ENCODE results near the gene NAP1L5. TPM values are rescaled to one million over a fixed set of nuclear protein-coding genes. Genes with fewer than 3 reads are reported as not detected.

Gene NAP1L5
- total and polyA plus RNA-seq, 9 of the 15 experiments (the other 6 are each of a cell fraction or from before 2014, with no cell fraction given) = 2.4 to 10.6 (median 7.0) TPM

DNA sequence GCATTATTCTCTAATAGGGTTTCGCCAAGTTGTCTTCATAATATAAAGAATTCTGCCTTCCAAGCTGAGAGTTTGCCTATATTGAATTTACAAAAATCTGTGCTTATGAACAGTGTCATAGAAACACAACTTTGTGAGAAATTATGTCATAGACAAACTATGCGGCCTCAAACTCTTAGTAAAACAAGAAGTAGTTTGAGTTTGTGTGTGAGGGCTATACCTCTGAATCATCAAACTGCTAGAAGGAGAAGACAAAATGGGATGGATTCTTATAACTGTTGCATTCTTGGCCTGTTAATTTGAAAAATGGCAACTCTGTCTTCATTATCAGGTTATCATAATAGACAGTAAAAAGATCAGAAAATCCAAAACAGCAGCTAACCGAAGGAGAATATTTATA is 46.1 kb upstream of the NAP1L5 start:
- FAIRE-seq (no peak), ATAC-seq (no peak), DNase-seq (ENCODE audit: extremely low read depth in 1 of 4, low spot score in 3 of 4) (no peak)
- 91% methylated on average over 3 of the region's 3 CpGs for WGBS (ENCODE audit: insufficient coverage, low coverage, missing lambda C conversion rate)
- TF ChIP-seq CBX8 (IDR thresholded peaks at IDR 0.05; ENCODE audit: borderline replicate concordance, extremely low read depth, low read depth, low read length, poor library complexity, severe bottlenecking) = no peak
- no peak for TF ChIP-seq RFX5 (IDR thresholded peaks at IDR 0.05; ENCODE audit: low read depth, low read length)
- no peak for TF ChIP-seq ZNF77 (CRISPR knock-in tag; IDR thresholded peaks at IDR 0.05)
- no peak for TF ChIP-seq HCFC1 (IDR thresholded peaks at IDR 0.05; ENCODE audit: low read depth, low read length)
- no peak for TF ChIP-seq ZNF589 (CRISPR knock-in tag; IDR thresholded peaks at IDR 0.05; ENCODE audit: low read depth)
- no peak for TF ChIP-seq RBM39 (optimal IDR thresholded peaks at IDR 0.05; ENCODE audit: low read depth, low read length)
- TF ChIP-seq HMG20A (CRISPR knock-in tag; conservative IDR thresholded peaks at IDR 0.05) = no peak
- TF ChIP-seq ZNF830 (CRISPR knock-in tag; IDR thresholded peaks at IDR 0.05) = no peak
- TF ChIP-seq, protein P1, sequence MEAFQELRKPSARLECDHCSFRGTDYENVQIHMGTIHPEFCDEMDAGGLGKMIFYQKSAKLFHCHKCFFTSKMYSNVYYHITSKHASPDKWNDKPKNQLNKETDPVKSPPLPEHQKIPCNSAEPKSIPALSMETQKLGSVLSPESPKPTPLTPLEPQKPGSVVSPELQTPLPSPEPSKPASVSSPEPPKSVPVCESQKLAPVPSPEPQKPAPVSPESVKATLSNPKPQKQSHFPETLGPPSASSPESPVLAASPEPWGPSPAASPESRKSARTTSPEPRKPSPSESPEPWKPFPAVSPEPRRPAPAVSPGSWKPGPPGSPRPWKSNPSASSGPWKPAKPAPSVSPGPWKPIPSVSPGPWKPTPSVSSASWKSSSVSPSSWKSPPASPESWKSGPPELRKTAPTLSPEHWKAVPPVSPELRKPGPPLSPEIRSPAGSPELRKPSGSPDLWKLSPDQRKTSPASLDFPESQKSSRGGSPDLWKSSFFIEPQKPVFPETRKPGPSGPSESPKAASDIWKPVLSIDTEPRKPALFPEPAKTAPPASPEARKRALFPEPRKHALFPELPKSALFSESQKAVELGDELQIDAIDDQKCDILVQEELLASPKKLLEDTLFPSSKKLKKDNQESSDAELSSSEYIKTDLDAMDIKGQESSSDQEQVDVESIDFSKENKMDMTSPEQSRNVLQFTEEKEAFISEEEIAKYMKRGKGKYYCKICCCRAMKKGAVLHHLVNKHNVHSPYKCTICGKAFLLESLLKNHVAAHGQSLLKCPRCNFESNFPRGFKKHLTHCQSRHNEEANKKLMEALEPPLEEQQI (IDR thresholded peaks at IDR 0.05) = no peak
- TF ChIP-seq ZNF780A (CRISPR knock-in tag; IDR thresholded peaks at IDR 0.05) = no peak
- no peak for TF ChIP-seq HDAC1 (IDR thresholded peaks at IDR 0.05)
- TF ChIP-seq ZFP30 (CRISPR knock-in tag; IDR thresholded peaks at IDR 0.05; ENCODE audit: borderline replicate concordance) = no peak
- no peak for TF ChIP-seq MTA2 (IDR thresholded peaks at IDR 0.05; ENCODE audit: low read depth)
- TF ChIP-seq, protein P2, sequence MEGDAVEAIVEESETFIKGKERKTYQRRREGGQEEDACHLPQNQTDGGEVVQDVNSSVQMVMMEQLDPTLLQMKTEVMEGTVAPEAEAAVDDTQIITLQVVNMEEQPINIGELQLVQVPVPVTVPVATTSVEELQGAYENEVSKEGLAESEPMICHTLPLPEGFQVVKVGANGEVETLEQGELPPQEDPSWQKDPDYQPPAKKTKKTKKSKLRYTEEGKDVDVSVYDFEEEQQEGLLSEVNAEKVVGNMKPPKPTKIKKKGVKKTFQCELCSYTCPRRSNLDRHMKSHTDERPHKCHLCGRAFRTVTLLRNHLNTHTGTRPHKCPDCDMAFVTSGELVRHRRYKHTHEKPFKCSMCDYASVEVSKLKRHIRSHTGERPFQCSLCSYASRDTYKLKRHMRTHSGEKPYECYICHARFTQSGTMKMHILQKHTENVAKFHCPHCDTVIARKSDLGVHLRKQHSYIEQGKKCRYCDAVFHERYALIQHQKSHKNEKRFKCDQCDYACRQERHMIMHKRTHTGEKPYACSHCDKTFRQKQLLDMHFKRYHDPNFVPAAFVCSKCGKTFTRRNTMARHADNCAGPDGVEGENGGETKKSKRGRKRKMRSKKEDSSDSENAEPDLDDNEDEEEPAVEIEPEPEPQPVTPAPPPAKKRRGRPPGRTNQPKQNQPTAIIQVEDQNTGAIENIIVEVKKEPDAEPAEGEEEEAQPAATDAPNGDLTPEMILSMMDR (IDR thresholded peaks at IDR 0.05 in 2 of 3, conservative IDR thresholded peaks at IDR 0.05 in 1 of 3; ENCODE audit: insufficient read depth in 2 of 3, low read depth in 1 of 3, low read length in 3 of 3) = no peak
- TF ChIP-seq PCBP2 (IDR thresholded peaks at IDR 0.05; ENCODE audit: low read depth, low read length, poor library complexity, severe bottlenecking) = no peak
- no peak for TF ChIP-seq NFYB (IDR thresholded peaks at IDR 0.05; ENCODE audit: extremely low read depth, insufficient read length)
- no peak for TF ChIP-seq SP1 (CRISPR knock-in tag; IDR thresholded peaks at IDR 0.05)
- no peak for TF ChIP-seq RBM17 (IDR thresholded peaks at IDR 0.05; ENCODE audit: borderline replicate concordance, low read depth, low read length)
- CTCF ChIA-PET (ENCODE audit: low intra/inter-chr PET ratio) = no interaction called here
- in situ Hi-C loops (cut with MboI) = no loop called here
- Histone ChIP-seq H3K4me3 (no peak overlapping the region), H3K9me1 (ENCODE audit: control insufficient read depth, insufficient read depth, low read length) (no peaks in the 10 kb centered on the region), H3K27ac (ENCODE audit: extremely low read depth, low read depth, low read length) (no peak overlapping the region), H3K27me3 (ENCODE audit: control insufficient read depth in 2 of 2, insufficient read depth in 2 of 2, low read length in 2 of 2) (no peaks in the 10 kb centered on the region), H3K4me1 (replicated peaks in 1 of 2; ENCODE audit: control insufficient read depth in 2 of 2, insufficient read depth in 2 of 2, low read length in 2 of 2) (no peaks in the 10 kb centered on the region), H3K36me3 (ENCODE audit: control insufficient read depth, insufficient read depth, low read length) (peaks cover 38% of the 10 kb centered on the region; the same call in 2 of the 3 replicates), H3K4me2 (ENCODE audit: insufficient read depth, low read length) (no peak overlapping the region), H3K9me3 (replicated peaks; ENCODE audit: control insufficient read depth, insufficient read depth, low read depth, low read length) (no peaks in the 10 kb centered on the region), H3K79me2 (ENCODE audit: control insufficient read depth, insufficient read depth, low read length) (no peaks in the 10 kb centered on the region), H2AFZ (ENCODE audit: low read depth, low read length) (no peak overlapping the region), H3K9ac (ENCODE audit: insufficient read depth in 1 of 2, low read depth in 2 of 2, low read length in 2 of 2) (no peak overlapping the region), H4K20me1 (replicated peaks; ENCODE audit: control insufficient read depth, insufficient read depth, low read length) (no peaks in the 10 kb centered on the region)
- POLR2A ChIA-PET = no interaction called here
- BruUV-seq (replicated peaks) = no TSS peak
- intact Hi-C loops (cut with micrococcal nuclease) = no loop called here

All from K562 (cell line).